Measurements from ENCODE around the gene NPAS3.

- TF ChIP-seq CTCF (IDR thresholded peaks at IDR 0.05; ENCODE audit: insufficient read depth, low read length) (no peak), SPI1 (IDR thresholded peaks at IDR 0.05; ENCODE audit: borderline replicate concordance, low read depth) (no peak), REST (IDR thresholded peaks at IDR 0.05; ENCODE audit: insufficient replicate concordance, low read depth) (no peak)
Measured at GRCh38 chr14:33120966-33121365, 182.3 kb downstream of the NPAS3 start.

All from HL-60 (cell line).